HG02973 (cell line): ENCODE results near the gene GPI.
"Not testable (repeated sequence)": the region's sequence is repeated elsewhere in the genome, so short reads cannot be mapped to it uniquely, and the experiment has no call there.

Source experiments
- ATAC-seq: cut with Tn5 transposase; IDR thresholded peaks from one replicate; pipeline ENCODE4 v1.9.1; 2021; ENCODE audit warnings: moderate library complexity; ENCODE audit not compliant: unreplicated experiment

Gene GPI

GRCh38 chr19:34364830-34365462 lies at the start of gene GPI:
Gene GPI, plus strand, starts transcription at chr19:34365196. Its CDS starts 71 bp downstream, at chr19:34365267.
- ATAC-seq: peak; percentile 62

DNA sequence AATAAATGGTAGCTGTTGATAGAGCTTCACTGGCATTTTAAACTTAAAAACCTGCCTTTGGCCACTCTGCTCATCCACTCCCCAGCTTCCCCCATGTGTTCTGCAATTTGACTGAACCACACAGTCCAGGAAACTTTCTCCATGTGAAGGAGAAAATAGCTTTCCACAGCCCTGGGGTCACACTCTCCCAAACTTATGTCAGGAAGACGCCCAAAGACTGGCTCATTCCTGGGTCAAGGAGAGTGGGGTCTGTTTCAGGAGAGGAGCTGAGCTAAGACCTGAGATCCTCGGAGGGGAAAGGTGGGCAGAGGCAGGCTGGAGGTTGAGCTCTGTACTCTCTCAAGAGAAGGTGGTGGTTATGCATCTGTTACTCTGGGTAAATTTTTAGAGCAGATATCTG lies 48.7 kb upstream of the GPI start:
- no peak for ATAC-seq

DNA sequence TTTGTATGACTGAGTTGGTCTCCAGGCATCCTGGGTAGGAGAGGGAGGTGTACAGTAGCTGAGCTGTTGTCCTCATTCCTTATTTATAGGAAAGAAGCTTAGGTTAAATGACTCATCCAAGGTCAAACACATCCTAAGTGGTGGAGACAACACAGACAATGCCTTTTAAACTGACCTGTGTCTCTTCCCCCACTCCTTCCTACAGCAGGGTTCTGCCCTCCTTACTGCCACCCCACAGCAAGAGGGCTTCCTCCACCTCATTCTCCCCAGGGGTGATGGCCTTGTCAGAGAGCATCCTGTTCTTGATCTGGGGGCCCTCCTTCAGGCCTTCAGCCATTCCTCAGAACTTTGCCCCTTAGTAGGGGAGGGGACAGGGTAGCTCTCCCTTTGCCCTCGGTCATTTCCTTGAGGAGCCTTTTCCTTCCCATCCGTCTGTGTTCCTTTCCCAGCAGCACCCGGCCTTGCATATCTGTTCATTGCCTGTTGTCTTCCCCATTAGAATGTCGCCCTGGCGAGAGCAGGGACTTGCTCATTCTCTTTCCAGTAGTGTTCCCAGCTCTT lies 48.2 kb upstream of the GPI start:
- ATAC-seq: no peak

DNA sequence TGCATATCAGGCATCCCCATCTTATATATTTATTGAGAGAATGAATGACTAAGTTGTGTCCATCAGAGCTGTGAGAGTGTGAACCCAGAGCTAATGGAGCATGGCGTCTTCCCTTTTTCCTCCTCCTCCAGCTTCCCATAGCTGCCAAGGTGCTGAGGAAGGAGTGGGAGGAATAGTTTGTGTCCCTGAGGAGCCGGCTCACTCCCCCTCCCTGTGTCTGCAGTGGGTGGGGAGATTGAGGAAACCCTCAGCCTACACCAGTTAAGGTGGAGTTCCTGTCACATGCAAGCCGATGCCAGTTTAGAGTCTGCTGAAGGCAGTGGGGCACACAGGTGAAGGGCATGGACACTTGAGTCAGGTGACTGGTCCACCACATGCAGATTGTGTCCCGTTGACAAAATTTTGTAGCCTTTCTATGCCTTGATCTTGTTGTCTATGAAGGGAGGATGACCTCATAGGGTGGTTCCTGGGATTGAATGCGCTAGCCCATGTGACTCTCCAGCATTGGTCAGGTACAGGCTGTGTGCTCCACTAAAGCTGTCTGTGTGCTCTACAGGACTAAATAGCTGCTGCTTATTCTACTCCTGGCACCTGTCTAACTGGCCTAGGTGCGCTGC lies 47.6 kb upstream of the GPI start:
- ATAC-seq: no peak

DNA sequence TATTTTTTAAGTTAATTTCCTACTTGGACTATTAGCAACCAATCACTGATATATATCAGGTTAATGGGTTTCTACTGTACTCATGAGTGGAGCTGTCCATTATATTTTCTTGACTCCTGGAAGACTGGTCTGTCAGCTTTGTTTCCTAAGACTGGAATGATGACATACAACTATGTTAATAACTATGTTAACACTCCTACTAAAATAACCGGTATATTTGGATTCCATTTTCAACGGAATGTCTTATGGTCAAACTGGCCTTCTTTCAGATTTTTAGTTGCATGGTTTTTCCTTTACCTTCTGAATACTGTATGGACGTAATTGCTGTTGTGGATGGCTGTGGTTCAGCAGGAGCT lies 45.8 kb upstream of the GPI start:
- ATAC-seq: no peak

DNA sequence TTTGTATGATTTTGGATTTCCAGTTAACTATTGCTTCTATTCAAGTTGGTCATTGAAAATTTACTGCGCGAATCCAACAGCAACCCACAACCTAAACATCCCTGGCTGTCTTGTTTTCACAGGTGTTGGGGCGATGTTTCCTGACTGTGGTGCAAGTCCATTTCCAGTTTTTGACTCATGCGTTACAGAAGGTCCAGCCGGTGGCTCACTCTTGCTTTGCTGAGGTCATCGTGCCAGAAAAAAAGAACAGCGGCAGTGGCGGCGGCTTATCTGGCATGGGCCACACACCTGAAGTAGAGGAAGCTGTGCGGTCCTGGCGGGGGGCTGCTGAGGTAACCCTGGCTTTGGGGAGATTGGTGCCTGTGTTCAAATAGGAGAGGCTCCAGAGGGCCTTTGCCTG lies 45.2 kb upstream of the GPI start:
- no peak for ATAC-seq

- no peak for ATAC-seq
Observed at GRCh38 chr19:34320277-34320676, 44.7 kb upstream of the GPI start.

- no peak for ATAC-seq
Observed at GRCh38 chr19:34321735-34322134, 43.3 kb upstream of the GPI start.

DNA sequence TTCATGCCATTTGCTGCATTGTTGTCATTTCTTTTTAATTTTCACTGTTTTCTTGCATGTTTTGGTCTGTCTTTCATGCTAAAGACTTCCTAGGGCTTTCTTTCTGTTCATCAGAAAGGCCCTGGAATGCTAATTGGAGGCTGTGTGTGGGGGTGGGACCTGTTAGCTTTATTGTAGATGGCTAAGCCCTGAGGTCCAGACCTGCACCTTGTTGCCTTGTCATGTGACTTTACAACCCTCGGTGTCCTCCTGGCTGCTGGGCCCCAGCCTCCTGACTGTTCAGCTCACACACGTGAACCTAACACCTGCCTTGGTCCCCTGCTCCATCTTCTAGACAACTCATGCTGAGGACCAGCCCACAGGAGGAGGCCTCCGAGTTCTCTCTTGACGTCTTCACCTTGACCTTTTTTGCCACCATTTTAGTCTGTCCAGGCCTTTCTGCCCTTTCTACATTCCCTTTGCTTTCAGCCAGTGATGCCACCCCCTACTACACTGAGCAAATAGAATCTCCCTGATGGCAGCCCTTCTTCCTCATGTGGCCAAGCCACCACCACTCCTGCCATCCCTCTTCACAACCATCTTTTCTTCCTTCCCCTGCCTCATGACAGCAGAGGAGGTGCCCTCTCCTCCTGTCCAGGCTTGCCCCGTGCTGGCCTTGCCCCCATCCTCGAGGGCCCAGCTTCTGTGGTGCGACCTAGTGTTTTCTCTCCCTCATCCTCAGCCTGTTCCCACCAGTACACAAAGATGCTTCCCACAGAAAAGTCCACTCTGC lies 41.4 kb upstream of the GPI start:
- no peak for ATAC-seq

GRCh38 chr19:34324320-34324719 lies 40.7 kb upstream of the GPI start:
- no peak for ATAC-seq

GRCh38 chr19:34325181-34325580 lies 39.8 kb upstream of the GPI start:
- no peak for ATAC-seq

DNA sequence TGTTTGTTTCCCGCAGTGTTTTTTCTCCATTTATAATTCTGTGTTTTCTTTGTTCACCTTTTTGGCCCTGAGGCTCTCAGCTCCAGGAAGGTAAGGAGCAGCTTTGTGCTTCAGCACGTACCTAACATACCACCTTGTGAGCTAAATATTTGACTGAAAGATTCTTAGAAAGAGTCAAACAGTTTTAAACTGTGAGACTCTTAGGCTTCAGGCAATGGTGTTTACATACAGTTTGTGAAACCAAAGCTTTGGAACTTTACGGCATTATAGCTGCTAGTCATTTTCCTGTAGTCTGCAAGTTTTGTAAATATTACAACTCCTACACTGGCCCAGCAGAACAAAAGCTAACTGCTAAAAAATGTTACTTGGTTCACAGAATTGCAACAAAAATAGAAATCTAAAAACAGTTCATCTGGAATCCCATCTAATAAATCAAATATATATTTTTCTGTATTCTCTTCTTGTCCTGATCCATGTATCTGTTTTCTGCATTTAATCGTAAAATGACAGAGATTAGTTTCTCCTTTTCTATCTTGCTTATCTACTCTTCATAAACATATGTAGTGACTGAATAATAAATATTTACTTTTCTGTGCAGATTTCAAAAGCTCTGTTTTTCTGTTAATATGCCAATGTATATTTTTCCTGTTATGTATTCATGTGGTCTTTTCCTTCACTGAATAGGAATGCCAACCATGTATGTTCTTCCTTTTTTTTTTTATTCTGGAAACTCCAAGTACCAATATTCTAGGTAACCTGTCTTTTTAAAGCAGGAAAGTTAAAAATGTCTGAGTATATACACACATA lies 38.8 kb upstream of the GPI start:
- no peak for ATAC-seq

DNA sequence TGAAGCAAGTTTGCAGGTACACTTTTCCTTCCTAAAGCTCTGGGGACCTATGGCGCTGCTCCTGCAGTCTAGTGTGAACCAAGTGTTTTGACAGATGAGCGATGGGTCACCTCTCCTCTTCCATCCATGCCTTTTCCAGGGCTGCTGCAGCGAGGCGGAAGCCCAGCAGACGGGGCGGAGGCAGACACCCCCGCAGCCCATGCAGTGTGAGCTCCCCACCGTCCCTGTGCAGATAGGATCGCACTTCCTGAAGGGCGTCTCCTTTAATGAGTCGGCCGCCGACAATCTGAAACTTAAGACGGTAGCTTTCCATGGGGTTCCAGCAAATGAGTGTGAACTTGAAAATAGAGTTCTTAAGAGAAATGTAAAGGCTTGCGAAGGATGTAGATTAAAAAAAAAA lies 37.1 kb upstream of the GPI start:
- no peak for ATAC-seq

DNA sequence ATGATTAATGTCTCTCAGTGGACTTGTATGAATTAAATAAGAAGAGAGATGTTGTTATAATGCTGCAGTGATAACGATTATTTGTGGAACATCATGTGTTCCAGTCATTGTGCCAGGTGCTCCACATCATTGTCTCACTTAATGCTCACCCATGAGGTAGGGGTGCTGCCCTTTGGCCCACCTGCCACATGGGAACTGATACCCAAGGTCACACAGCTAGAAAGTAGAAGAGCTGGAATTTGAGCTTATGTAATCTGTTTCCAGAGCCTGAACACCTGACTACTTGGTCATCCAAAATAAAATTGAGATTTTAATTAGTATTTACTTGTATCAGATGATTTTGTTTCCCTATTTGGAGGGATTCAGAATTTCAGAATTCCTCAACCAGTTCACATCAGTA lies 36.0 kb upstream of the GPI start:
- ATAC-seq: no peak

- no peak for ATAC-seq
Observed at GRCh38 chr19:34330116-34330515, 34.9 kb upstream of the GPI start.

DNA sequence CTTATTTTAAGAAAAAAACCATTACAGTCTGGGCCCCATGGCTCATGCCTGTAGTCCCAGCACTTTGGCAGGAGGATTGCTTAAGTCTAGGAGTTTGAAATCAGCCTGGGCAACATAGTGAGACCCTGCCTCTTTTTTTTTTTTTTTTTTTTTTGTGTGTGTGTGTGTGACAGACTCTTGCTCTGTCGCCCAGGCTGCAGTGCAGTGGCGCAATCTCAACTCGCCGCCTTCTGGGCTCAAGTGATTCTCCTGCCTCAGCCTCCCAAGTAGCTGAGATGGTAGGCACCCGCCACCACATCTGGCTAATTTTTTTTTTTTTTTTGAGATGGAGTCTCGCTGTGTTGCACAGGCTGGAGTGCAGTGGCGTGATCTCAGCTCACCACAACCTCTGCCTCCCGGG lies 34.4 kb upstream of the GPI start:
- ATAC-seq: not testable (repeated sequence)

DNA sequence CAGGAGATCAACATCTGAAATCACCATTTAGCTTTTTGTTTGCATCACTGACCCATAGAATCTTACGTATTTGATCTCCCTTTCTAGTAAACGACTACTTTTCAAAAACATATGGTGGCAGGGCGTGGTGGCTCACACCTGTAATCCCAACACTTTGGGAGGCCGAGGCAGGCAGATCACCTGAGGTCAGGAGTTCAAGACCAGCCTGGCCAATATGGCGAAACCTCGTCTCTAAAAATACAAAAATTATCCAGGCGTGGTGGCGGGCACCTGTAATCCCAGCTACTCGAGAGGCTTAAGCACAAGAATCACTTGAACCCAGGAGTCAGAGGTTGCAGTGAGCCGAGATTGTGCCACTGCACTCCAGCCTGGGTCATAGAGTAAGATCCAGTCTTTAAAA lies 33.4 kb upstream of the GPI start:
- ATAC-seq: not testable (repeated sequence)

- no peak for ATAC-seq
Observed at GRCh38 chr19:34332027-34332760, 32.8 kb upstream of the GPI start.

DNA sequence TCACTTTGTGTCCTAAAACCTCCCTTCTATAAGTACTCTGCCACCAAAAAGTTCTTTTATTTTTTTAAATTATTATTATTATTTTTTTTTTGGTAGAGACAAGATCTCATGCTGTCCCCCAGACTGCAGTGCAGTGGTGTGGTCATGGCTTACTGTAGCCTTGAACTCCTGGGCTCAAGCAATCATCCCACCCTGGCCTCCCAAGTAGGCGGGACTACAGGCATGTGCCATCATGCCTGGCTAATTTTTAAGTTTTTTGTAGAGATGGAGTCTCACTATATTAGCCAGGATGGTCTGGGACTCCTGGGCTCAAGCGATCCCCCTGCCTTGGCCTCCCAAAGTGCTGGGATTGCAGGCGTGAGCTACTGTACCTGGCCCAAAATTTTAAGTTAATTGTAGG lies 29.1 kb upstream of the GPI start:
- ATAC-seq: no peak

DNA sequence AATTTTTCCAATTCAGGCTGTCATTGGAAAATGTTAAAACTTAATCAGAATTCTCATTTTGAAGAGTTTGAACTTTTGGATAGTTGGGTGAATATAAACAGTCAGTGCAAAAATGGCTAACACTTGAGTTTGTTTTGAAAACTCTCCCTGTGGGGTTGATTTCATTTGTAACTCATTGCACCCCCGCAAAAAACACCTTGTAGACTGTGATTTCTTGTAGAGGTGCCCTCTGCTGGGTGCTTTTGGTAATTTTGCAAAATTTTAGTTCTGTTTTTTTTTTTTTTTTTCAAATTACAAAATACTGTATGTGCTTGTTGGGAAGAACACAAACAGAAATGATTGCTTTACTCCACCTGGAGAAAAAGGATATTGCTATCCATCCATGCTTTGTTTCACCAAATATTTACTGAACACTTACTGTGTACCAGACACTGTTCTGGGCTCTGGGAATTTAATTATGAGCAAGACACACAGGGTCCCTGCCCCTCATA lies 28.2 kb upstream of the GPI start:
- ATAC-seq: no peak
